Measurements from ENCODE around the gene LTBP1.

DNA sequence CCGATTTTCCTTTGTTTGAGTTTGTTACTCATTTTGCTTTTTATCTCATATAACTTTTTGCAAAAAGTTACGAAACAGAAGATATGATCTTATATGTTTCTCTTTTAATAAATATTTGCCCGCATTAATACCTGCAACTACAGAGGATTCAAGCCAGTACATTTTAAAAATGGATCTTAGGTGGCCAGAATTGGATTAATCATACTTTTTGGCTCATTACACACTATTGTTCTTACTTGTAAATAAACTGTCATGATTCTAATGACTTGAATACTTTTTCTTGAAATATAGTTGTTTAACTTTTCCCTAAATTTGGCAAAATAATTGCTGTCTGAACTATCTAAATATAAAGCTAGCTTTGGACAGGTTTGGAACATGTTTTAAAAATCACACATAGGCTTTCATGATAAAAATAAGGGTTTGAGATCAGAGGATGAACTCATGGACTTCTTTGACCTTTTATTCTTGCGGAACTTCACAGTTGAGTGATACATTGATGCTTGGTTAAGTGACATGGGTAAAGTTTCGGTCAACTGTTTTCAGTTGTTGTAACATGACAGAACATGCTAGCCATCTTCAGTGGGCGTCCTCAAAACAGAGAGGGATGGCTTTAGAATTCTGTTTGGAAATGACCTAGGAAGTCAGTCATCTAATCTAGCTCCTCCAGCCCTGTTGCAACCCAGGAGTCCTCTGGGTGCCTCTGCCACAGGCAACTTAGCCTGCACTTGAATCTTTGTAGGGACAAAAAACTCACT, 44.5 kb downstream of the LTBP1 start:
- TF ChIP-seq CTCF (IDR thresholded peaks at IDR 0.05) (no peak), POLR2A (IDR thresholded peaks at IDR 0.05) (no peak), POLR2AphosphoS5 (IDR thresholded peaks at IDR 0.05; ENCODE audit: insufficient read depth in 1 of 2, low read depth in 1 of 2) (no peak)

Data from vagina (tissue), 2 donors.